ENCODE data around the gene ADAT2. TPM values are rescaled to one million over a fixed set of nuclear protein-coding genes. Genes with fewer than 3 reads are reported as not detected.
"Not testable (repeated sequence)": the region's sequence is repeated elsewhere in the genome, so short reads cannot be mapped to it uniquely, and the experiment has no call there.

Gene ADAT2
- total RNA-seq: 1.9 TPM
- long read RNA-seq, partial matches to known transcripts: 0 of 3 reads
- long read RNA-seq, other reads (novel, unspliced or antisense): 0 of 3 reads

DNA sequence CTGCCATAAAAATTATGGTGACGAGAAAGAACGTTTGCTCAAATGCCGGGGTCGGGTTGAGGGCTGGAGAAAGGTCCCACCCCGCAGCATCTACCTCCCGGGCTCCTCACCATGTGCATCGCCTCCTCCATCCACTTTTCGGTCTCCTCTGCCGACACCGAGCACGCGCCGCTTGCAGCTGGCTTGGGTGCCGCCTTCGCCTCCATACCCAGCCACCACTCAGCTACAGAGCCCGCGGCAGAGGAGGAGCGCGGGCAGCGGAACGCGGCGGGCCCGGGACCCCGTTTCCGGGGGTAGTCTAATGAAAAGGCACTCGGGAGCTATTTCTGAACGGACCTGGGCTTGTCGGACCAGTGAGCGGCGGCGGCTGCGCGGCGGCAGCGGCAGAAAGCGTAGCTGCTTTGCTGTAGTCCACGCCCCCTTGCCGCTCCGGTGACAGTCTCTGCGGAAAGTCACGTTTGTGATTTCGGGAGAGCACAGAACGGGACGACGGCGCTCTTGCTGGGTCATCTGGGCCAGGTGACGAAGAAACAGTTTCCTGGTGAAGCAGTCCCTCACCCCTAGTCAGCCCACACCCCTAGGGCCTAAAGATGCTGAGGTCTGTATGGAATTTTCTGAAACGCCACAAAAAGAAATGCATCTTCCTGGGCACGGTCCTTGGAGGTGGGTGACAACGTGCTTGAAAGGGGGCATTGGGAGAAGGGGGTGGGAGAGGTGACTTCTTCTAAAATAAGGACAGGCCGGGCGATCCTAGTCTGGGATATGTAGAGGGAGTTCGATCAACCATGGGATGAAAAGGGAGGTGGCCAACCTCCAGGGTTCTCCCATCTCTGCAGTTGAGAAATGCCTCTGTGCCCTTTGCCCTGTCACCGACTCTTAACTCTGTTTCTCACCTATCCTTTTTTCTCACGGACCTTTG, at the start of gene ADAT2, which contains the start of gene PEX3:
Gene ADAT2, minus strand, starts transcription at position 243 of the 919 bp plus-strand sequence. Its CDS starts 37 bp downstream, at position 206.
Gene PEX3, plus strand, starts transcription at position 353 of the 919 bp plus-strand sequence. Its CDS starts 238 bp downstream, at position 591.
- ATAC-seq: peak; percentile 100
- intact Hi-C loops (cut with micrococcal nuclease): no loop called here
- DNase-seq: peak; percentile 94

GRCh38 chr6:143498428-143498827, 47.9 kb upstream of the ADAT2 start:
- no peak for DNase-seq
- intact Hi-C loops (cut with micrococcal nuclease): no loop called here
- no peak for ATAC-seq

- ATAC-seq: no peak
- DNase-seq: no peak
- intact Hi-C loops (cut with micrococcal nuclease): no loop called here
Observed at GRCh38 chr6:143496974-143497373, 46.5 kb upstream of the ADAT2 start.

DNA sequence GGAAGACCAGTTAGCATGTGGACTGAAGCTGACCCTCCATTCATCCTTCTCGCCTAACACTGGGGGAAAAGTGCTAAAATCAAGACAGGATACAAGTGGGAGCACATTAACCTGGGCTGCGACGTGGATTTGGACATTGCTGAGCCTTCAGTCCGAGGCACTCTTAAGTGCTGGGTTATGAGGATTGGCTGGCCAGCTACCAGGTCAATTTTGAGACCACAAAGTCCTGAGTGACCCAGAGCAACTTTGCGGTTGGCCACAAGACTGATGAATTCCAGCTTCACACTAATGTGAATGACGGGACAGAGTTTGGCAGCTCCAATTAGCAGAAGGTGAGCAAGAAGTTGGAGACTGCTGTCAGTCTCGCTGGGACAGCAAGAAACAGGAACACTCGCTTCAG, 40.3 kb upstream of the ADAT2 start:
- ATAC-seq (peak; percentile 53), DNase-seq (no peak)
- intact Hi-C loops (cut with micrococcal nuclease): no loop called here

- intact Hi-C loops (cut with micrococcal nuclease): no loop called here
- DNase-seq: no peak
- peak; percentile 40 for ATAC-seq
Observed at GRCh38 chr6:143490244-143490643, 39.7 kb upstream of the ADAT2 start.

DNA sequence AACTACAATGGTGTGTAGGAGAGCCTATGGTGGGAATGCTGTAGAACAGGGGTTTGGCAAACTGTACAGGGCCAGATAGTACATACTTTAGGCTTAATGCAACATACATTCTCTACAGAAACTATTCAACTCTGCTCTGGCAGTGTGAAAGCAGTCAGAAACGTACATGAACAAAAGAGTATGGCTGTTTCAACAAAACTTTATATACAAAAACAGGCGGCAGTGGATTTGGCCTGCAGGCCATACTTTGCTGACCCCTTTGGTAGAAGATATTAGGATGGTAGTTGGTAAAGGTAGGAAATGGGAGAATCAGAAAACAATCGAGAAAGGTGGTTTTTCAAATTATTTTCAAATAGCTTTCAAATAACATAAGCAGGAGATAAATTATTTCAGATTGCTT, 36.3 kb upstream of the ADAT2 start:
- no peak for ATAC-seq
- intact Hi-C loops (cut with micrococcal nuclease): no loop called here
- DNase-seq: no peak

DNA sequence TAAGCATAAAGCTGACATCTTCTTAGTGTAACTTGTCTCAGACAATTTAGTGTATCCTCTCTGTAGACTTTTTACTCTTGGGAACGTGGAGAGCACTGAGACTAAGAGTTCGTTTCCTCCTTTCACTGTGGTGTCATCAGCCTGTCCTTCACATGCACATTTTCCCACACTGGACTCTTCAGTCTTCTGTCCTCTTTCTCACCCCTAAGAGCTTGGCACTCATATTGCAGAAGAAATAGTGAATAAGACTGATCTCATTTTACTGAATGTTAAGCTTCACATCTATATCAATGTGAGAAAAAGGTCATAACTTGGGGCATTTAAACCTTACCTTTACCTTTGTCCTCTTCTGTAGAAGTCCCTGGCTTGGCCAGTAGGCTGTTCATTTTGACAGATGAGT, 35.5 kb upstream of the ADAT2 start:
- intact Hi-C loops (cut with micrococcal nuclease): no loop called here
- no peak for DNase-seq
- no peak for ATAC-seq

DNA sequence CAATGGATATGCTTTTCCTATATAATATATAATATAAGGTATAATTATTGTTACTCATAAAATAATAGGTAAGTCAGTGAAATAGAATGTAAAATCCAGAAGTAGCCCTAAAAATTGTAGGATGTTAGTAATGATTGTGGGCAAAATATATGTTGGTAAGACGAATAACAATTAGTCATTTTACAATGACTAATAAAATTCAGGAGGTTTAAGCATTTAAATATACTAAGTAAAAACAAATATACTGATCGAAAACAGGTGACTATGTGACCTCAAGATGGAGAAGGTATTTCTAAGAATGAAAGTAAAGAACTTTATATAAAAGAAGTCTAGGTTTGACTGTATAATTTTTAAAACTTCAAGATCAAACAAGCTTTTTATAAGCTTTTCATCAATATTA, 32.1 kb upstream of the ADAT2 start:
- no peak for ATAC-seq
- intact Hi-C loops (cut with micrococcal nuclease): no loop called here
- DNase-seq: no peak

DNA sequence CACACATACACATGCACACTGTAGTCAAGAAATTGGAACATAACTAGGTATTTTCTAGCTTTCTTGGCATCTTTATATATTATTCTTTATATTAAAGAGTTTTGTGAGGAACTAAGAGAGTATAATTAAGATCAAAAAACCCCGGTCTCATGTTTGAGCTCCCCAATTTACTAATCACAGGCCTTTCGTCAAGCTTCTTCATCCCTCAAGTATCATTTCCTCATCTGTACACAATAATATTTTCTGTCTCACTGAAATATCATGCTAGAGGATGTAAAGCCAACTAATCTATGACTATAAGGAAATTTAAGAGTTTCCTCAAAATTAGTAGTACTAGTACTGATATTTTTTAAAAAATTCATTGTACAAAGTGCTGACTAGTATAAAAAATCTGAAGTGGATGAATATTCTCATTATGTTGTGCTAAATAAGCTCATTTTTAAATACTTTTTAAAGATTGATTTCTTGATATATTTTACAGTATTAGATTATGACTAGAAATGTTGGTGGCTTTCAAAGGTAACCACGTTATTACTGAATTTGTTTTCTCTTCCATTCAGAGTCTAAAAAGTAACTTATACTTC, 28.1 kb upstream of the ADAT2 start:
- intact Hi-C loops (cut with micrococcal nuclease): no loop called here

DNA sequence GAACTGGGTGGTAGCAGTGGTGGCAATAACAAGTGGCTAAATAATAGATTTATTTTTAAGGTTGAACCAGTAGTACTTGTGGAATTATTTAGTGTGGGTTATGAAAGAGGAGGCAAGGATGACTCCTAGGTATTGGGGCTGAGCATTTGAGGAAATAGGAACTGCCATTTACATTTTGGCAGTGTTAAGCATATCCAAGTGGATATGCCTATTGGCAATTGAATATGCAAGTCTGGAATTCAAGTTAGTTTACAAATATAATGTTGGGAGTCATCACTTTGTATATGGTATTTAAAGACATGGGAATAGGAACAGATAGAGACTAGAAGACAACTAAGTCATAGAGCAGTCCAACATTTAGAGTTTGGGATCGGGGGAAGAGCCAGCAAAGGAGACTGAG, 26.1 kb upstream of the ADAT2 start:
- ATAC-seq: no peak
- intact Hi-C loops (cut with micrococcal nuclease): no loop called here
- DNase-seq: no peak

More for the DNA sequence above, 28.1 kb upstream of the ADAT2 start:
- ATAC-seq (no peak), DNase-seq (no peak)

GRCh38 chr6:143471822-143472221, 21.3 kb upstream of the ADAT2 start:
- intact Hi-C loops (cut with micrococcal nuclease): no loop called here
- DNase-seq: no peak
- no peak for ATAC-seq

DNA sequence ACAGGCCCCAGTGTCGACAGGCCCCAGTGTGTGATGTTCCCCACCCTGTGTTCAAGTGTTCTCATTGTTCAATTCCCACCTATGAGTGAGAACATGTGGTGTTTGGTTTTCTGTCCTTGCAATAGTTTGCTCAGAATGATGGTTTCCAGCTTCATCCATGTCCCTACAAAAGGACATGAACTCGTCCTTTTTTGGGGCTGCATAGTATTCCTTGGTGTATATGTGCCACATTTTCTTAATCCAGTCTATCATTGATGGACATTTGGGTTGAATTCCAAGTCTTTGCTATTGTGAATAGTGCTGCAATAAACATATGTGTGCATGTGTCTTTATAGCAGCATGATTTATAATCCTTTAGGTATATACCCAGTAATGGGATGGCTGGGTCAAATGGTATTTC, 18.3 kb upstream of the ADAT2 start:
- intact Hi-C loops (cut with micrococcal nuclease); ATAC-seq; DNase-seq: not testable (repeated sequence)

DNA sequence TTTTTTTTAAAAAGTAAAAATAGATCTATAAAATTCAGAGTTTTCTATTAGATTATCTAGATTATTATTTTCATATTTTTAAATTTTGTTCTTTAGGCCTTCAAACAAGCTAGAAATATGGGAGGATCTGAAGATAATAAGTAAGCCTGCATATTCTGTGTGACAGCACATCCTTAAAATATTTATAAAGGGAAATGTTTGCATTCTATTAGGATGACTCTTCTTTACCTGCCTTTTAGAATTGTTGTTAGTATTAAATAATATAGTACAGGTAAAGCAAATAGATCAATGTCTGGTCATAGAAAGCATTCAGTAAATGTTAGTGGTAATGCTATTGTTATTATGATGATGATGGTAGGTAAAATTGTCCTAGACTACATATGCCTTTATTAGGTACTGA, 17.5 kb upstream of the ADAT2 start:
- intact Hi-C loops (cut with micrococcal nuclease): no loop called here
- ATAC-seq (no peak), DNase-seq (no peak)

- intact Hi-C loops (cut with micrococcal nuclease): no loop called here
- no peak for ATAC-seq
- DNase-seq: no peak
Observed at GRCh38 chr6:143465546-143465945, 15.1 kb upstream of the ADAT2 start.

- no peak for ATAC-seq
- intact Hi-C loops (cut with micrococcal nuclease): no loop called here
- DNase-seq: no peak
Observed at GRCh38 chr6:143457563-143458359, 7.3 kb upstream of the ADAT2 start.

DNA sequence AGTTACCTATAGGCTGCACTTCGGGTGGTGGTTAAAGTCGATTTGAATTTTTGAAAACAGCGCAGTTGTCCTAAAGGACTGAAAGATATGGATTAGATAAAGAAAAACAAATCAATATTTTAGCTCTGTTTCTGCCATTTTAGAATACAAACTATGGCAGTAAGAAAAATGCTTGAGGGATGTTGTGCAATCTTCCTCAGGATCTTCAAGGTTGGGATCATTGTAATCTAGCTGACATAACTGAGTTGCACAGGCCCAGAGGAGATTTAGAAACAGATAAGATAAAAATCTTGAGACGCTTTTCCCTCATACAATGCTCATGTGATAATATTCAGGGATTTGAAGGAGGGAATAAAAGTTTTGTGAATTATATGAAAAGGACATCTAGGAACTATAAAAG, 1.0 kb upstream of the ADAT2 start:
- DNase-seq (no peak), ATAC-seq (no peak)
- intact Hi-C loops (cut with micrococcal nuclease): no loop called here

DNA sequence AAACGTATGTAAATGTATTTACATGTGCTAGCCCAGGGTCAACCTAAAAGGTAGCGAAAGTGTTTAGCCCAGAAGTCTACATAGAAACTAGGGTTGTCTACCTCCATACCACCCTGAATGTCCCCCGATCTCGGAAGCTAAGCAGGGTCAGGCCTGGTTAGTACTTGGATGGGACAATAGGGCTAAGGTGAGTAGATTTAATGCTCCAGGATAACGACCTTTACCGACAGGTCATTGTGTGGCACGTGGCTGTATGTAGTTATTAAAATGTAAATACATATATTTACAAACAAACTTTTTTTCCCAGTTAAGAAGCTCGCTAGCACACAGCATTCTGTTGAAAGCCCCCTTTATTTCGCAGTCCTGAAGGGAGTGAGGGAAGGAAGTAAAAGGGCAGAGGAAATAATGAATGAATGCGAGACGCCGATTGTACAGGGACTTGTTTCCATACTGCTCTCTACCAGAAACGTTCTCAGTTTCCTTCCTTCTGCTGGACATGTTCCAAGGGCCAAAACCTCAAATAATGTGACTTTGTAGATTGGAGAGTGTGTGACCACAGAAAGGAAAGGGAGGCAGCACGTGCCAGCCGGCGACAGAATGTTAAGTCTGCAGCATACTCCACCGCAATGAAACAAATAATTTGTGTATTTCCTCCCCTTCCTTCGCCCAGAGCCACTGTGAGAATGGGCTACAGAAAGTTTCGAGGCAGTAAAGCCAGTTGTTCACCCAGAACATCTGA, 612 bp downstream of the ADAT2 start:
- DNase-seq: peak; percentile 29
- intact Hi-C loops (cut with micrococcal nuclease): no loop called here
- peak; percentile 8 for ATAC-seq

DNA sequence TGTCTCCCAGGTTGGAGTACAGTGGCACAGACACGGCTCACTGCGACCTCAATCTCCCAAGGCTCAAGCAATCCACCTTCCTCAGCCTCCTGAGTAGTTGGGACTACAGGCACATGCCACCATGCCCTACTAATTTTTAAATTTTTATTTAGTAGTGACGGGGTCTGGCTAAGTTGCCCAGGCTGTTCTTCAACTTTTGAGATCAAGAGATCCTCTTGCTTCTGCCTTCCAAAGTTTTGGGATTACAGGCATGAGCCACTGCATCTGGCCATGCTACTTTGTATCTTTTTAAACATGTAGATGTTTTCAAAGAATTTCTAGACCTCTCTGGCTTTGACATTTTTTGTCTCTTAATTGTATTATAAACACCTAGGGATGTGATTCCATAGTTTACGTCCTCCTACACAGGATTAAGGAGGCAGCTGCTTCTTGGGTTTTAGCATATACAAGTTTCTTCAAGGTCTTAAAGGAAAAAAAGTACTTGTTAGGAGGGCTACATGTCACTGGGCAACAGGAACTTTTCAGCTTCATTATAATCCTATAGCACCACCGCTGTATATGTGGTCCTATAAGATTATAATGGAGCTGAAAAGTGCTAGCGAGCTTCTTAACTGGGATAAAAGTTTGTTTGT, 1.3 kb downstream of the ADAT2 start:
- intact Hi-C loops (cut with micrococcal nuclease): no loop called here
- DNase-seq (no peak), ATAC-seq (no peak)

GRCh38 chr6:143447865-143448264, 2.6 kb downstream of the ADAT2 start:
- ATAC-seq; intact Hi-C loops (cut with micrococcal nuclease); DNase-seq: not testable (repeated sequence)

Data from left ventricle myocardium superior (tissue), 1 donor.